ENCODE data around the gene AFDN. TPM values are rescaled to one million over a fixed set of nuclear protein-coding genes. Genes with fewer than 3 reads are reported as not detected.

AFDN gene
- total and polyA plus RNA-seq, 2 experiments from 2014 or later, result 66.9 to 200 TPM

DNA sequence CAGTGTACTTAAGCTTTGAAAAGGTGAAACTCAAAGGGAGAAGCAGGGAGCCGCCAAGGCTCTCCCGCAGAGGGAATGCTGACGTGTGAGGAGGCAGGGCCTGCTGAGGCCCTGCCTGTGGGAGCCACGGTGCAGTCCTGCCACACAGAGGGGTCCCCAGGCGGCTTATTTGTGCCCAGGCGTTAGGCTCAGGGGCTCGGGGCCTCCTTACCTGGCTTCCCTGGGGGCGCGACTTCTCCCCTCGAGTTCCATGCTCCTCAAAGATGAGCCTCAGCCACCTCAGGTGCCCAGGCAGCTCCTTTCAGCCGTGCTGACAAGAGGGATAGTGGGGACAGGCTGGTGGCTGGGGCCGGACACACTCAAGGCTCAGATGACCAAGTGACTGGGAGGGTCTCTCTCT, 168.6 kb downstream of the AFDN start:
- Histone ChIP-seq H3K4me1 (ENCODE audit: insufficient read depth) (peaks cover 7% of the 10 kb centered on the region), H3K27ac (ENCODE audit: low read depth) (no peak overlapping the region), H3K36me3 (ENCODE audit: insufficient read depth) (no peaks in the 10 kb centered on the region), H3F3A (replicated peaks; ENCODE audit: low read depth) (no peaks in the 10 kb centered on the region), H4K20me1 (replicated peaks; ENCODE audit: insufficient read depth) (no peaks in the 10 kb centered on the region), H2AFZ (no peak overlapping the region), H3K4me3 (no peak overlapping the region), H3K79me2 (replicated peaks; ENCODE audit: insufficient read depth) (no peaks in the 10 kb centered on the region), H3K9me2 (ENCODE audit: insufficient read depth) (no peaks in the 10 kb centered on the region), H3K4me2 (no peak overlapping the region), H3K27me3 (ENCODE audit: insufficient read depth) (no peaks in the 10 kb centered on the region)
- DNase-seq (ENCODE audit: low spot score), result no peak
- H3K4me3 Mint-ChIP-seq, result no peak overlapping the region; the same call in 2 of the 3 replicates
- ATAC-seq, result no peak
- no peak overlapping the region for H3K27ac Mint-ChIP-seq
- TF ChIP-seq ZNF114 (CRISPR knock-in tag; IDR thresholded peaks at IDR 0.05), result no peak
- TF ChIP-seq, protein P1, sequence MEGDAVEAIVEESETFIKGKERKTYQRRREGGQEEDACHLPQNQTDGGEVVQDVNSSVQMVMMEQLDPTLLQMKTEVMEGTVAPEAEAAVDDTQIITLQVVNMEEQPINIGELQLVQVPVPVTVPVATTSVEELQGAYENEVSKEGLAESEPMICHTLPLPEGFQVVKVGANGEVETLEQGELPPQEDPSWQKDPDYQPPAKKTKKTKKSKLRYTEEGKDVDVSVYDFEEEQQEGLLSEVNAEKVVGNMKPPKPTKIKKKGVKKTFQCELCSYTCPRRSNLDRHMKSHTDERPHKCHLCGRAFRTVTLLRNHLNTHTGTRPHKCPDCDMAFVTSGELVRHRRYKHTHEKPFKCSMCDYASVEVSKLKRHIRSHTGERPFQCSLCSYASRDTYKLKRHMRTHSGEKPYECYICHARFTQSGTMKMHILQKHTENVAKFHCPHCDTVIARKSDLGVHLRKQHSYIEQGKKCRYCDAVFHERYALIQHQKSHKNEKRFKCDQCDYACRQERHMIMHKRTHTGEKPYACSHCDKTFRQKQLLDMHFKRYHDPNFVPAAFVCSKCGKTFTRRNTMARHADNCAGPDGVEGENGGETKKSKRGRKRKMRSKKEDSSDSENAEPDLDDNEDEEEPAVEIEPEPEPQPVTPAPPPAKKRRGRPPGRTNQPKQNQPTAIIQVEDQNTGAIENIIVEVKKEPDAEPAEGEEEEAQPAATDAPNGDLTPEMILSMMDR (conservative IDR thresholded peaks at IDR 0.05; ENCODE audit: low read depth in 2 of 2), result no peak
- no peak for TF ChIP-seq NANOG (IDR thresholded peaks at IDR 0.05; ENCODE audit: borderline replicate concordance)
- no peak for TF ChIP-seq JUNB (IDR thresholded peaks at IDR 0.05; ENCODE audit: unreplicated experiment)
- peaks cover 8% of the 10 kb centered on the region for H3K4me1 Mint-ChIP-seq
- H3K9me3 Mint-ChIP-seq, result peaks cover 5% of the 10 kb centered on the region; the same call in 2 of the 3 replicates
- peaks cover 3% of the 10 kb centered on the region; the same call in 1 of the 3 replicates for H3K36me3 Mint-ChIP-seq (ENCODE audit: low read depth)
- peaks cover 4% of the 10 kb centered on the region for H3K27me3 Mint-ChIP-seq (ENCODE audit: insufficient read depth, low read depth, poor library complexity)

DNA sequence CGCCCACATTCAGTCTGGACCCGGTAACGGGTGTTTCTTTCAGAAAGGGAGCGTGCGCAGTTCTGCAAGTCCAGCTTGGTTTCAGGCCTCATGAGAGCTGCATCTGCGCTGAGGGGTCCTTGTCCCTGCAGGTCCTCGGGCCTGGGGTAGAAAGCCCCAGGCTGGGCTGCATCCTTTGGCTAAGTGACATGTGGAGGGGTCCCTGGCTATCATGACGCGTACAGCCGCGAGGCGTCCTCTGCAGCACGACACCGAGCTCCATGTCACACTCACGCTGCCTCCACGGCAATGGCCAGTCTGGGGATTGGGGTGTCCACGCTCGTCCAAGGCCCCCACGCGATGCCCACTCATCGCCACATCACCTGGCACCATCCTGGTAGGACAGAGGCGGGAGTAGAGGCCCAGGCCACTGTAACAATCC, 169.0 kb downstream of the AFDN start:
- H3K4me2 ChIP-seq, result no peak overlapping the region
- no peaks in the 10 kb centered on the region for H3K79me2 ChIP-seq (replicated peaks; ENCODE audit: insufficient read depth)
- H3K27ac ChIP-seq (ENCODE audit: low read depth), result no peak overlapping the region
- no peak overlapping the region for H3K27ac Mint-ChIP-seq
- DNase-seq (ENCODE audit: low spot score) (no peak), ATAC-seq (no peak)
- H3K4me1 Mint-ChIP-seq, result peaks cover 8% of the 10 kb centered on the region
- H3K36me3 ChIP-seq (ENCODE audit: insufficient read depth), result no peaks in the 10 kb centered on the region
- TF ChIP-seq CREB1 (CRISPR knock-in tag; IDR thresholded peaks at IDR 0.05; ENCODE audit: low read depth) (no peak), ZNF462 (CRISPR knock-in tag; IDR thresholded peaks at IDR 0.05) (no peak), EZH2phosphoT487 (IDR thresholded peaks at IDR 0.05; ENCODE audit: unreplicated experiment) (no peak), STAT1 (IDR thresholded peaks at IDR 0.05; ENCODE audit: unreplicated experiment) (no peak), ZNF114 (CRISPR knock-in tag; IDR thresholded peaks at IDR 0.05) (no peak), EZH2 (IDR thresholded peaks at IDR 0.05; ENCODE audit: low read depth, unreplicated experiment) (no peak)
- TF ChIP-seq, protein P1 (conservative IDR thresholded peaks at IDR 0.05; ENCODE audit: low read depth in 2 of 2), result no peak
- no peak overlapping the region for H2AFZ ChIP-seq
- no peaks in the 10 kb centered on the region for H3K27me3 ChIP-seq (ENCODE audit: insufficient read depth)
- H3K36me3 Mint-ChIP-seq (ENCODE audit: low read depth), result peaks cover 4% of the 10 kb centered on the region
- H3K4me3 Mint-ChIP-seq, result no peak overlapping the region
- peaks cover 7% of the 10 kb centered on the region for H3K4me1 ChIP-seq (ENCODE audit: insufficient read depth)
- H3F3A ChIP-seq (replicated peaks; ENCODE audit: low read depth), result no peaks in the 10 kb centered on the region
- no peak overlapping the region for H3K4me3 ChIP-seq
- H3K27me3 Mint-ChIP-seq (ENCODE audit: insufficient read depth, low read depth, poor library complexity), result peaks cover 4% of the 10 kb centered on the region
- H3K9me3 Mint-ChIP-seq, result peaks cover 5% of the 10 kb centered on the region; the same call in 2 of the 3 replicates
- H4K20me1 ChIP-seq (replicated peaks; ENCODE audit: insufficient read depth), result no peaks in the 10 kb centered on the region
- no peaks in the 10 kb centered on the region for H3K9me2 ChIP-seq (ENCODE audit: insufficient read depth)
